NCI-H82 treated with DMSO at 0.1 percent for 48 hours (cell line): ENCODE data around the gene EML4.
"Not testable (repeated sequence)": the region's sequence is repeated elsewhere in the genome, so short reads cannot be mapped to it uniquely, and the experiment has no call there.

ENCODE experiments used
- DNase-seq: peaks from one replicate; lab custom pipeline; 2025; ENCODE audit not compliant: unreplicated experiment; lab: John Stamatoyannopoulos, UW

The EML4 gene

DNA sequence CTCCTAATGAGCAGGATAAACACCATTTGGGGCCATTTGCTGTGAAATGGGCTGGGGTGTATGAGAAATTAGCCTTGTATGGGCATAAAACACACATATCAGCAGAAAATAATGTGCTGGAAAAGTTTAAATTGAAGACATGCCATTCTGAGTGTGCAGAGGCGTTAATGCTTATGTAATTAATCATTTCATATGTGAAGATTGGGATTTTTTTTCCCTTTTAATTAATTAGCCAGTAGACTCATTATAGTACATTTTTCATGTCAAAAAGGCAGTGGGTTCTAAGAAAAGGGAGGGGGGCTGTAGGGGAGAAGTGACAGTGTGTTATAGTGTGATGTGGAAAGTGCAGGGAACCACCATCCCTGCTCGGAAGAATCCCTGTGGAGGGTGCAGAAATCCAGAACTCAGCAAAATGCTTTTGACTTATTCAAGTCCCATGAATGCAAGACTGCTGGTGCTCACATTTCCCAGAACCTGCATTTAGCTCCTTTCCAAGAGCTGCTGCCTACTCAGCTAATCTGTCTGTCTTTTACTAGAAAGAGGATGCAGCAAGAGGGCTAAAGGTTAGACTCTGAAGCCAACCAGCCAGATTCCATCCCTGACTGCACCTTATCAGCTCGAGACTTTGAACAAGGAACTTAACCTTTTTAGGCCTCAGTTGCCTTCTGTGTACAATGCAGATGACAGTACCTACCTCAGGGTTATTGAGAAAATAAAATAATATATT is 203.5 kb downstream of the EML4 start:
- no peak for DNase-seq

GRCh38 chr2:42376758-42377157 is 207.6 kb downstream of the EML4 start:
- no peak for DNase-seq

GRCh38 chr2:42378415-42378814 is 209.3 kb downstream of the EML4 start:
- no peak for DNase-seq

GRCh38 chr2:42380026-42380425 is 210.9 kb downstream of the EML4 start:
- not testable (repeated sequence) for DNase-seq

GRCh38 chr2:42382144-42382543 is 213.0 kb downstream of the EML4 start:
- DNase-seq = no peak
